ENCODE results near the gene CLCN7. TPM values are rescaled to one million over a fixed set of nuclear protein-coding genes. Genes with fewer than 3 reads are reported as not detected.

CLCN7 gene
- total RNA-seq, 2 experiments from 2014 or later = 31.1 to 62.4 TPM

- POLR2A ChIA-PET = no interaction called here
- H3K4me3 ChIP-seq (ENCODE audit: low read depth, low read length, poor library complexity, severe bottlenecking) = peak overlapping the region; percentile 93
- H2AFZ ChIP-seq (ENCODE audit: low read length) = no peak overlapping the region
- TSS peak; percentile 85 for BruUV-seq (replicated peaks)
- peaks cover 5% of the 10 kb centered on the region; the same call in 1 of the 2 replicates for H3K9me3 ChIP-seq (ENCODE audit: low read length)
- peak overlapping the region; percentile 99 for H3K4me2 ChIP-seq (ENCODE audit: low read length)
- peaks cover 17% of the 10 kb centered on the region; the same call in 1 of the 2 replicates for H3K36me3 ChIP-seq (ENCODE audit: insufficient read depth, low read length)
- H3K79me2 ChIP-seq (ENCODE audit: insufficient read depth, low read depth, low read length) = peaks cover 32% of the 10 kb centered on the region
- intact Hi-C loops (cut with micrococcal nuclease; ENCODE audit: unreplicated experiment) = loop anchor here (10.0 kb wide), 1 partner anchor 195 kb away; the partner anchor contains the start of genes CRAMP1 and IFT140
- peaks cover 8% of the 10 kb centered on the region for H4K20me1 ChIP-seq (ENCODE audit: insufficient read depth, low read length)
- no peak for DNase-seq (ENCODE audit: low spot score)
- peaks cover 24% of the 10 kb centered on the region for H3K4me1 ChIP-seq (ENCODE audit: insufficient read depth, low read length, poor library complexity, severe bottlenecking)
- H3K27ac ChIP-seq (ENCODE audit: low read depth, low read length, poor library complexity, severe bottlenecking) = peak overlapping the region; percentile 34
- no peaks in the 10 kb centered on the region for H3K9me2 ChIP-seq (ENCODE audit: insufficient read depth, low read length)
- CTCF ChIA-PET (ENCODE audit: unreplicated experiment) = no interaction called here
- no peak for TF ChIP-seq EZH2phosphoT487 (IDR thresholded peaks at IDR 0.05; ENCODE audit: borderline replicate concordance, low read depth, low read length)
- TF ChIP-seq CTCF (conservative IDR thresholded peaks at IDR 0.05; ENCODE audit: low read length) = no peak
Observed at GRCh38 chr16:1420111-1420539, 54.7 kb downstream of the CLCN7 start.

- Histone ChIP-seq H3K4me1 (ENCODE audit: insufficient read depth, low read length, poor library complexity, severe bottlenecking) (peaks cover 34% of the 10 kb centered on the region), H4K20me1 (ENCODE audit: insufficient read depth, low read length) (peaks cover 8% of the 10 kb centered on the region), H3K9me3 (ENCODE audit: low read length) (no peaks in the 10 kb centered on the region), H3K9me2 (ENCODE audit: insufficient read depth, low read length) (no peaks in the 10 kb centered on the region), H3K4me2 (ENCODE audit: low read length) (0 out of 2 replicates have a peak overlapping the region, but pooled peaks have one; percentile 1), H2AFZ (ENCODE audit: low read length) (no peak overlapping the region), H3K36me3 (ENCODE audit: insufficient read depth, low read length) (peaks cover 17% of the 10 kb centered on the region; the same call in 1 of the 2 replicates), H3K79me2 (ENCODE audit: insufficient read depth, low read depth, low read length) (peaks cover 32% of the 10 kb centered on the region), H3K4me3 (ENCODE audit: low read depth, low read length, poor library complexity, severe bottlenecking) (no peak overlapping the region), H3K27ac (ENCODE audit: low read depth, low read length, poor library complexity, severe bottlenecking) (no peak overlapping the region)
- DNase-seq (ENCODE audit: low spot score) = no peak
- intact Hi-C loops (cut with micrococcal nuclease; ENCODE audit: unreplicated experiment) = loop anchor here (10.0 kb wide), 1 partner anchor 112 kb away; the partner anchor contains the start of gene UBE2I
- no TSS peak for BruUV-seq (replicated peaks)
- TF ChIP-seq EZH2phosphoT487 (IDR thresholded peaks at IDR 0.05; ENCODE audit: borderline replicate concordance, low read depth, low read length) = no peak
- TF ChIP-seq CTCF (conservative IDR thresholded peaks at IDR 0.05; ENCODE audit: low read length) = no peak
- ChIA-PET CTCF (ENCODE audit: unreplicated experiment) (no interaction called here), POLR2A (interaction anchor here (0.7 kb wide), 1 partner anchor 837 kb away, joined by 5 read pairs; no protein-coding TSS in a partner anchor)
Observed at GRCh38 chr16:1416521-1416941, 58.3 kb downstream of the CLCN7 start.

- Histone ChIP-seq H3K4me3 (ENCODE audit: low read depth, low read length, poor library complexity, severe bottlenecking) (peak within 1 kb of the TSS; percentile 89), H3K79me2 (ENCODE audit: insufficient read depth, low read depth, low read length) (peaks cover 23% of the 10 kb centered on the region), H3K9me3 (ENCODE audit: low read length) (no peaks in the 10 kb centered on the region), H2AFZ (ENCODE audit: low read length) (peak within 1 kb of the TSS; percentile 60), H4K20me1 (ENCODE audit: insufficient read depth, low read length) (peaks cover 4% of the 10 kb centered on the region), H3K4me2 (ENCODE audit: low read length) (peak within 1 kb of the TSS; percentile 72), H3K4me1 (ENCODE audit: insufficient read depth, low read length, poor library complexity, severe bottlenecking) (peaks cover 32% of the 10 kb centered on the region), H3K36me3 (ENCODE audit: insufficient read depth, low read length) (peaks cover 17% of the 10 kb centered on the region; the same call in 1 of the 2 replicates), H3K9me2 (ENCODE audit: insufficient read depth, low read length) (no peaks in the 10 kb centered on the region), H3K27ac (ENCODE audit: low read depth, low read length, poor library complexity, severe bottlenecking) (peak within 1 kb of the TSS; percentile 45)
- DNase-seq (ENCODE audit: low spot score) = peak; percentile 84
- intact Hi-C loops (cut with micrococcal nuclease; ENCODE audit: unreplicated experiment) = loop anchor here (5.0 to 10.0 kb wide), 2 partner anchors 52 to 110 kb away; partner anchors contain the start of gene UBE2I
- BruUV-seq (replicated peaks) = no TSS peak
- POLR2A ChIA-PET = no interaction called here
- TF ChIP-seq EZH2phosphoT487 (IDR thresholded peaks at IDR 0.05; ENCODE audit: borderline replicate concordance, low read depth, low read length) (no peak), CTCF (conservative IDR thresholded peaks at IDR 0.05; ENCODE audit: low read length) (no peak)
- CTCF ChIA-PET (ENCODE audit: unreplicated experiment) = no interaction called here
Observed at GRCh38 chr16:1414532-1415260, 60.1 kb downstream of the CLCN7 start, which contains the start of gene UNKL. Gene UNKL (minus strand): TSS chr16:1414704. CDS start chr16:1414691, 13 bp downstream.
